Sciatic nerve (tissue), 2 donors: ENCODE measurements around the gene SLC12A8. TPM values are rescaled to one million over a fixed set of nuclear protein-coding genes. Genes with fewer than 3 reads are reported as not detected.

ENCODE experiments used
- ATAC-seq: fragments of 200-7000 bp; cut with Tn5 transposase; one replicate; pipeline ENCODE4 v1.9.1; 2020; ENCODE audit warnings: mild to moderate bottlenecking, moderate library complexity
- DNase-seq: peaks from one replicate; pipeline ENCODE4 v3.0.0-alpha.2; 2020; ENCODE audit warnings: low spot score
- intact Hi-C: fragments of 100-400 bp; cut with DNase I; formaldehyde crosslinking; loops from one replicate; pipeline ENCODE4 v1.14.2; 2022
- total RNA-seq: library from RNA; stranded (reverse); fragmentation: NEBNext Ultra II Directional; extraction: Animal tissue kit (Norgen Biotek cat#: 25700); gene quantifications from one replicate; pipeline ENCODE4 v1.2.1, GENCODE V29; 2021
- donor health status: DM: no; HTN: no; CAD: no.
- donor health status: DM: no; HTN: no; CAD: no.

SLC12A8 gene
- total RNA-seq, 1 donor from 2014 or later, result 2.5 TPM

GRCh38 chr3:125146626-125147490 lies 65.7 kb downstream of the SLC12A8 start:
- DNase-seq (no peak), ATAC-seq (peak; percentile 37)
- intact Hi-C loops, result no loop called here

- intact Hi-C loops, result no loop called here
- no peak for DNase-seq
- ATAC-seq, result peak; percentile 21
These were observed 66.6 kb downstream of the SLC12A8 start for GRCh38 chr3:125145751-125146475.

GRCh38 chr3:125144653-125145314 lies 67.8 kb downstream of the SLC12A8 start:
- DNase-seq, result no peak
- intact Hi-C loops, result no loop called here

GRCh38 chr3:125143982-125144652 lies 68.4 kb downstream of the SLC12A8 start:
- ATAC-seq (no peak), DNase-seq (no peak)
- intact Hi-C loops, result no loop called here

More at GRCh38 chr3:125144653-125145314, 67.8 kb downstream of the SLC12A8 start:
- no peak for ATAC-seq

GRCh38 chr3:125143538-125143937 lies 69.0 kb downstream of the SLC12A8 start:
- intact Hi-C loops, result no loop called here
- DNase-seq, result no peak
- ATAC-seq, result no peak

- ATAC-seq (no peak), DNase-seq (no peak)
- intact Hi-C loops, result no loop called here
These were observed 69.6 kb downstream of the SLC12A8 start for GRCh38 chr3:125142940-125143339.

GRCh38 chr3:125142420-125142778 lies 70.1 kb downstream of the SLC12A8 start:
- ATAC-seq (no peak), DNase-seq (no peak)
- intact Hi-C loops, result no loop called here

- ATAC-seq, result peak; percentile 73
- intact Hi-C loops, result no loop called here
- peak; percentile 81 for DNase-seq
These were observed 70.7 kb downstream of the SLC12A8 start for GRCh38 chr3:125141596-125142419.

GRCh38 chr3:125140818-125141595 lies 71.5 kb downstream of the SLC12A8 start:
- no peak for DNase-seq
- intact Hi-C loops, result no loop called here
- ATAC-seq, result no peak

- ATAC-seq (no peak), DNase-seq (no peak)
- intact Hi-C loops, result no loop called here
These were observed 72.3 kb downstream of the SLC12A8 start for GRCh38 chr3:125140011-125140817.

- intact Hi-C loops, result no loop called here
- no peak for DNase-seq
These were observed 73.2 kb downstream of the SLC12A8 start for GRCh38 chr3:125139386-125139785.

GRCh38 chr3:125137358-125138033 lies 75.1 kb downstream of the SLC12A8 start:
- ATAC-seq (peak; percentile 69), DNase-seq (no peak)
- intact Hi-C loops, result no loop called here

More at GRCh38 chr3:125139386-125139785, 73.2 kb downstream of the SLC12A8 start:
- ATAC-seq, result no peak

- intact Hi-C loops, result no loop called here
- ATAC-seq (no peak), DNase-seq (no peak)
These were observed 75.6 kb downstream of the SLC12A8 start for GRCh38 chr3:125136966-125137357.

GRCh38 chr3:125136515-125136914 lies 76.0 kb downstream of the SLC12A8 start:
- no peak for DNase-seq
- no peak for ATAC-seq
- intact Hi-C loops, result no loop called here

GRCh38 chr3:125134952-125135351 lies 77.6 kb downstream of the SLC12A8 start:
- DNase-seq, result no peak
- intact Hi-C loops, result no loop called here
- ATAC-seq, result no peak

- DNase-seq, result no peak
- intact Hi-C loops, result no loop called here
- no peak for ATAC-seq
These were observed 79.7 kb downstream of the SLC12A8 start for GRCh38 chr3:125132815-125133214.
